ENCODE results near the gene TPRX2. TPM values are rescaled to one million over a fixed set of nuclear protein-coding genes. Genes with fewer than 3 reads are reported as not detected.

The TPRX2 gene
- total RNA-seq, 2 donors from 2014 or later: not detected

GRCh38 chr19:47882890-47883289 lies 23.9 kb downstream of the TPRX2 start:
- peaks cover 18% of the 10 kb centered on the region for H3K4me1 Mint-ChIP-seq
- WGBS, 2 experiments (ENCODE audit: insufficient coverage in 1 of 2, insufficient read length in 1 of 2): 80 to 94% methylated on average over 2 to 3 of the region's 3 CpGs
- no peaks in the 10 kb centered on the region for H3K27me3 Mint-ChIP-seq (ENCODE audit: insufficient read depth)

GRCh38 chr19:47885067-47885463 lies 26.0 kb downstream of the TPRX2 start:
- Mint-ChIP-seq H3K9me3 (peaks cover 2% of the 10 kb centered on the region), H3K27ac (no peak overlapping the region), H3K27me3 (ENCODE audit: insufficient read depth) (no peaks in the 10 kb centered on the region), H3K4me3 (no peak overlapping the region), H3K4me1 (peaks cover 18% of the 10 kb centered on the region), H3K36me3 (ENCODE audit: low read depth) (no peaks in the 10 kb centered on the region)
- Histone ChIP-seq H3K9me3 (ENCODE audit: control insufficient read depth, low read length) (no peaks in the 10 kb centered on the region), H3K36me3 (ENCODE audit: control insufficient read depth, insufficient read depth, low read length) (no peaks in the 10 kb centered on the region), H3K4me3 (ENCODE audit: low read length) (no peak overlapping the region), H3K27ac (ENCODE audit: low read depth, low read length) (no peak overlapping the region), H3K27me3 (ENCODE audit: control insufficient read depth, insufficient read depth, low read length, poor library complexity, severe bottlenecking) (no peaks in the 10 kb centered on the region), H3K4me1 (ENCODE audit: control insufficient read depth, insufficient read depth, low read length) (no peaks in the 10 kb centered on the region), H3K9ac (ENCODE audit: extremely low read depth, low read length, poor library complexity, severe bottlenecking) (no peak overlapping the region)
- TF ChIP-seq, protein P1, sequence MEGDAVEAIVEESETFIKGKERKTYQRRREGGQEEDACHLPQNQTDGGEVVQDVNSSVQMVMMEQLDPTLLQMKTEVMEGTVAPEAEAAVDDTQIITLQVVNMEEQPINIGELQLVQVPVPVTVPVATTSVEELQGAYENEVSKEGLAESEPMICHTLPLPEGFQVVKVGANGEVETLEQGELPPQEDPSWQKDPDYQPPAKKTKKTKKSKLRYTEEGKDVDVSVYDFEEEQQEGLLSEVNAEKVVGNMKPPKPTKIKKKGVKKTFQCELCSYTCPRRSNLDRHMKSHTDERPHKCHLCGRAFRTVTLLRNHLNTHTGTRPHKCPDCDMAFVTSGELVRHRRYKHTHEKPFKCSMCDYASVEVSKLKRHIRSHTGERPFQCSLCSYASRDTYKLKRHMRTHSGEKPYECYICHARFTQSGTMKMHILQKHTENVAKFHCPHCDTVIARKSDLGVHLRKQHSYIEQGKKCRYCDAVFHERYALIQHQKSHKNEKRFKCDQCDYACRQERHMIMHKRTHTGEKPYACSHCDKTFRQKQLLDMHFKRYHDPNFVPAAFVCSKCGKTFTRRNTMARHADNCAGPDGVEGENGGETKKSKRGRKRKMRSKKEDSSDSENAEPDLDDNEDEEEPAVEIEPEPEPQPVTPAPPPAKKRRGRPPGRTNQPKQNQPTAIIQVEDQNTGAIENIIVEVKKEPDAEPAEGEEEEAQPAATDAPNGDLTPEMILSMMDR (conservative IDR thresholded peaks at IDR 0.05): no peak
- no peak for DNase-seq
- WGBS, 2 experiments (ENCODE audit: insufficient coverage in 1 of 2, insufficient read length in 1 of 2): 91 to 100% methylated on average over 3 to 5 of the region's 5 CpGs

More at GRCh38 chr19:47882890-47883289, 23.9 kb downstream of the TPRX2 start:
- Histone ChIP-seq H3K9me3 (ENCODE audit: control insufficient read depth, low read length) (no peaks in the 10 kb centered on the region), H3K4me3 (ENCODE audit: low read length) (no peak overlapping the region), H3K9ac (ENCODE audit: extremely low read depth, low read length, poor library complexity, severe bottlenecking) (no peak overlapping the region), H3K27me3 (ENCODE audit: control insufficient read depth, insufficient read depth, low read length, poor library complexity, severe bottlenecking) (no peaks in the 10 kb centered on the region), H3K36me3 (ENCODE audit: control insufficient read depth, insufficient read depth, low read length) (no peaks in the 10 kb centered on the region), H3K27ac (ENCODE audit: low read depth, low read length) (no peak overlapping the region), H3K4me1 (ENCODE audit: control insufficient read depth, insufficient read depth, low read length) (no peaks in the 10 kb centered on the region)
- H3K9me3 Mint-ChIP-seq: peaks cover 5% of the 10 kb centered on the region
- no peak overlapping the region for H3K27ac Mint-ChIP-seq
- no peaks in the 10 kb centered on the region for H3K36me3 Mint-ChIP-seq (ENCODE audit: low read depth)
- no peak for DNase-seq
- H3K4me3 Mint-ChIP-seq: no peak overlapping the region
- TF ChIP-seq, protein P1 (conservative IDR thresholded peaks at IDR 0.05): no peak

DNA sequence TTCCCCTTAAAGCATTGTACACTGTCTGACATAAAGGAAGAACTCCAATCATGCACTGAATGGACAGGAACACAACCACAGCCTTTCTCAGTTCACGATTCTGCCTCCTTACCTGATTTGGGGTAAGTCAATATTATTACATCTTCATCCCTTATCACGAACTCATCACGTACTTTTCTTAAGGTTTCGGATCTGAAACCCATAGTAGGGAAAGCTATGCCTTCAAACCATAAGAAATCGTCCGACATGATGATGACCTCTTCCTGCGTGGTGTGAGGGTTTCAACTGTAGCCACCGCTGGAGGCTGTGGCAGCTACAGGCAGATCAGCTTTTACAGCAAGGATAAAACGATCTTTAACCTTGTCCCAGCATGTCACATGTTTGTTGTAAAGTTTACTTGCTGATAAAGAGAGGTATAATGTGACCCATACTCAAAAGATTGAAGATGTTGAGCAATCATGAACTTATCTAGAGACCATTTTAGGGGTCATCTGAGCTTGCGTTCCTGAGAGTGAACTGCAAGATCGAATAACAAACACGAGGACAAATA lies 27.1 kb downstream of the TPRX2 start, which contains the start of gene SULT2A1:
SULT2A1 (minus strand) TSS at position 306 of the 550 bp plus-strand sequence; CDS start at position 248, 58 bp downstream.
- Histone ChIP-seq H3K4me1 (ENCODE audit: control insufficient read depth, insufficient read depth, low read length) (no peaks in the 10 kb centered on the region), H3K4me3 (ENCODE audit: low read length) (peak within 1 kb of the TSS; percentile 28), H3K9ac (ENCODE audit: extremely low read depth, low read length, poor library complexity, severe bottlenecking) (no peak within 1 kb of the TSS), H3K36me3 (ENCODE audit: control insufficient read depth, insufficient read depth, low read length) (no peaks in the 10 kb centered on the region), H3K27ac (ENCODE audit: low read depth, low read length) (no peak within 1 kb of the TSS), H3K27me3 (ENCODE audit: control insufficient read depth, insufficient read depth, low read length, poor library complexity, severe bottlenecking) (no peaks in the 10 kb centered on the region), H3K9me3 (ENCODE audit: control insufficient read depth, low read length) (no peaks in the 10 kb centered on the region)
- Mint-ChIP-seq H3K27ac (no peak within 1 kb of the TSS), H3K36me3 (ENCODE audit: low read depth) (no peaks in the 10 kb centered on the region), H3K4me1 (peaks cover 23% of the 10 kb centered on the region), H3K27me3 (ENCODE audit: insufficient read depth) (no peaks in the 10 kb centered on the region), H3K4me3 (no peak within 1 kb of the TSS), H3K9me3 (no peaks in the 10 kb centered on the region)
- DNase-seq: no peak
- TF ChIP-seq, protein P1 (conservative IDR thresholded peaks at IDR 0.05): no peak
- WGBS, 2 experiments (ENCODE audit: insufficient coverage in 1 of 2, insufficient read length in 1 of 2): 81 to 84% methylated on average over 10 to 12 of the region's 12 CpGs

Measured in endodermal cell (in vitro differentiated cells).